HL-60 (cell line): Measurements from ENCODE around the gene NAXE.

Experiments
- DNase-seq, 2 experiments: peaks; one replicate each; pipeline ENCODE4 v3.0.0-alpha.2; 2010 to 2020; ENCODE audit warnings: low read depth in 1 of 2, low spot score in 1 of 2
- H3K27ac ChIP-seq: fragments of 250-450 bp; sonication (Bioruptor Pico); replicated peaks from 2 replicates; pipeline ENCODE4 v1.5.1; 2020; ENCODE audit warnings: mild to moderate bottlenecking, moderate library complexity
- H3K27me3 ChIP-seq: fragments of 250-450 bp; sonication (Bioruptor Pico); 2 replicates; pipeline ENCODE4 v1.5.1; 2021; ENCODE audit warnings: mild to moderate bottlenecking, moderate library complexity; ENCODE audit not compliant: insufficient read depth, poor library complexity, severe bottlenecking
- H3K4me3 ChIP-seq: replicated peaks from 2 replicates; pipeline ENCODE4 v1.5.1; 2011; ENCODE audit warnings: mild to moderate bottlenecking, control low read depth, low read length; ENCODE audit not compliant: insufficient read depth
- CTCF ChIP-seq: IDR thresholded peaks from one replicate; pipeline ENCODE4 v1.5.1; 2011; ENCODE audit warnings: low read length, control low read depth, inconsistent platforms; ENCODE audit not compliant: insufficient read depth
- GABPA ChIP-seq: IDR thresholded peaks from 2 replicates; pipeline ENCODE4 v1.6.1; 2012; ENCODE audit warnings: low read depth
- POLR2AphosphoS5 ChIP-seq: IDR thresholded peaks from 2 replicates; pipeline ENCODE4 v1.6.1; 2012; ENCODE audit warnings: low read depth
- REST ChIP-seq: IDR thresholded peaks from 2 replicates; pipeline ENCODE4 v1.6.1; 2012; ENCODE audit warnings: low read depth; ENCODE audit not compliant: insufficient replicate concordance
- SPI1 ChIP-seq: IDR thresholded peaks from 2 replicates; pipeline ENCODE4 v1.6.1; 2012; ENCODE audit warnings: low read depth, mild to moderate bottlenecking, borderline replicate concordance

NAXE gene

GRCh38 chr1:156598731-156599432 is 7.3 kb downstream of the NAXE start:
- Histone ChIP-seq H3K27ac (no peak overlapping the region), H3K27me3 (no peaks in the 10 kb centered on the region), H3K4me3 (no peak overlapping the region)
- no peak for TF ChIP-seq SPI1
- TF ChIP-seq CTCF = no peak
- no peak for TF ChIP-seq POLR2AphosphoS5
- DNase-seq = no peak

GRCh38 chr1:156599811-156600210 is 8.2 kb downstream of the NAXE start:
- DNase-seq = peak; percentile 67 to 70
- Histone ChIP-seq H3K4me3 (no peak overlapping the region), H3K27ac (no peak overlapping the region), H3K27me3 (no peaks in the 10 kb centered on the region)
- TF ChIP-seq SPI1 = peak; percentile 94
- no peak for TF ChIP-seq REST

GRCh38 chr1:156600733-156601121 is 9.2 kb downstream of the NAXE start:
- TF ChIP-seq CTCF (no peak), SPI1 (no peak), REST (no peak), POLR2AphosphoS5 (no peak), GABPA (no peak)
- H3K27me3 ChIP-seq = no peaks in the 10 kb centered on the region
- H3K4me3 ChIP-seq = peak overlapping the region; percentile 84
- no peak for DNase-seq
- H3K27ac ChIP-seq = peak overlapping the region; percentile 82

- Histone ChIP-seq H3K27ac (peak within 1 kb of the TSS; percentile 82), H3K27me3 (no peaks in the 10 kb centered on the region), H3K4me3 (peak within 1 kb of the TSS; percentile 84)
- DNase-seq = peak; percentile 77 to 82
- TF ChIP-seq REST (peak; percentile 73), GABPA (peak; percentile 79), CTCF (no peak), POLR2AphosphoS5 (peak; percentile 95)
Observed at GRCh38 chr1:156601122-156601830, 9.7 kb downstream of the NAXE start, which contains the start of gene GPATCH4. Gene GPATCH4 (minus strand): TSS chr1:156601479.
